Measurements from ENCODE around the gene KATNBL1. TPM values are rescaled to one million over a fixed set of nuclear protein-coding genes. Genes with fewer than 3 reads are reported as not detected.

Gene KATNBL1
- total and polyA plus RNA-seq, 4 donors: 6.4 to 26.2 (median 22.0) TPM

DNA sequence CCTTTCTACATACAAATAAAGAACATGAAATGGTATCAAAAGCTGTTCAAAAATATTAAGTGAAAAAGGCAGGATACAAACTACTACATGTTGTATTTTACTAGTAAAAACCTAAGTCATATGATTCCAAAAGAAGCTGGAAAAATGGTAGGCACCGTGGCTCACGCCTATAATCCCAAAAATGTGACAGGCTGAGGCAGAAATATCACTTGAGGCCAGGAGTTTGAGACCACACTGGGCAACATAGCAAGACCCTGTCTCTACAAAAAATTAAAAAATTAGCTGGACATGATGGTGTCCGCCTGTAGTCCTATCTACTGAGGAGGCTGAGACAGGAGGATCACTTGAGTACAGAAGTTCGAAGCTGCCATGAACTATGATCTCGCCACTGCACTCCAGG is 110.0 kb downstream of the KATNBL1 start:
- no peak overlapping the region for H3K4me3 ChIP-seq (ENCODE audit: low read depth in 1 of 3, low read length in 3 of 3)
- H3K4me1 ChIP-seq (ENCODE audit: control insufficient read depth in 4 of 4, insufficient read depth in 4 of 4, low read length in 3 of 4): peaks cover 4 to 22% (median 15%) of the 10 kb centered on the region in 4 donors
- no peak overlapping the region for H3K27ac ChIP-seq (ENCODE audit: low read depth in 1 of 2, low read length in 2 of 2)
- H3K36me3 ChIP-seq (ENCODE audit: control insufficient read depth in 4 of 4, insufficient read depth in 3 of 4, low read depth in 1 of 4, low read length in 3 of 4): peaks cover 0 to 11% (median 4%) of the 10 kb centered on the region in 4 donors
- H3K9ac ChIP-seq (ENCODE audit: low read depth in 1 of 2, low read length in 2 of 2): no peak overlapping the region
- DNase-seq (ENCODE audit: low spot score): no peak
- TF ChIP-seq NR2F2 (IDR thresholded peaks at IDR 0.05) (no peak), EGR1 (IDR thresholded peaks at IDR 0.05; ENCODE audit: low read depth in 2 of 2) (no peak), HNF4A (conservative IDR thresholded peaks at IDR 0.05) (no peak), MAX (IDR thresholded peaks at IDR 0.05) (no peak), SP1 (IDR thresholded peaks at IDR 0.05) (no peak), HNF4G (IDR thresholded peaks at IDR 0.05) (no peak), YY1 (IDR thresholded peaks at IDR 0.05) (no peak), TAF1 (conservative IDR thresholded peaks at IDR 0.05) (no peak), GABPA (IDR thresholded peaks at IDR 0.05 in 1 of 2, conservative IDR thresholded peaks at IDR 0.05 in 1 of 2) (no peak), RXRA (IDR thresholded peaks at IDR 0.05) (no peak), JUND (IDR thresholded peaks at IDR 0.05) (no peak), ATF3 (IDR thresholded peaks at IDR 0.05) (no peak), CTCF (IDR thresholded peaks at IDR 0.05; ENCODE audit: low read depth, low read length, missing input control) (no peak), FOXA2 (IDR thresholded peaks at IDR 0.05) (no peak)
- TF ChIP-seq, protein P1, sequence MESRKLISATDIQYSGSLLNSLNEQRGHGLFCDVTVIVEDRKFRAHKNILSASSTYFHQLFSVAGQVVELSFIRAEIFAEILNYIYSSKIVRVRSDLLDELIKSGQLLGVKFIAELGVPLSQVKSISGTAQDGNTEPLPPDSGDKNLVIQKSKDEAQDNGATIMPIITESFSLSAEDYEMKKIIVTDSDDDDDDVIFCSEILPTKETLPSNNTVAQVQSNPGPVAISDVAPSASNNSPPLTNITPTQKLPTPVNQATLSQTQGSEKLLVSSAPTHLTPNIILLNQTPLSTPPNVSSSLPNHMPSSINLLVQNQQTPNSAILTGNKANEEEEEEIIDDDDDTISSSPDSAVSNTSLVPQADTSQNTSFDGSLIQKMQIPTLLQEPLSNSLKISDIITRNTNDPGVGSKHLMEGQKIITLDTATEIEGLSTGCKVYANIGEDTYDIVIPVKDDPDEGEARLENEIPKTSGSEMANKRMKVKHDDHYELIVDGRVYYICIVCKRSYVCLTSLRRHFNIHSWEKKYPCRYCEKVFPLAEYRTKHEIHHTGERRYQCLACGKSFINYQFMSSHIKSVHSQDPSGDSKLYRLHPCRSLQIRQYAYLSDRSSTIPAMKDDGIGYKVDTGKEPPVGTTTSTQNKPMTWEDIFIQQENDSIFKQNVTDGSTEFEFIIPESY (IDR thresholded peaks at IDR 0.05): no peak
- 98% methylated on average over 5 of the region's 5 CpGs for WGBS
- H3K9me3 ChIP-seq (ENCODE audit: control insufficient read depth in 4 of 4, low read length in 3 of 4): no peaks in the 10 kb centered on the region
- no peaks in the 10 kb centered on the region for H3K27me3 ChIP-seq (ENCODE audit: control insufficient read depth in 4 of 4, insufficient read depth in 4 of 4, low read length in 3 of 4)

Other genes with a start within 250 kb of the KATNBL1 start
- not detected for gene CHRM5, start 241.6 kb downstream of the KATNBL1 start, total RNA-seq
- under 1 TPM in 1 of 2 donors, not detected in 1; 0.38 TPM for gene CHRM5, start 241.6 kb downstream of the KATNBL1 start, polyA plus RNA-seq
- gene AVEN, start 170.9 kb downstream of the KATNBL1 start, total RNA-seq: 10 to 100 TPM in 1 of 2 donors, 1 to 10 TPM in 1; 6.0 to 12.4 TPM
- 1 to 10 TPM; 5.3 to 7.9 TPM for gene AVEN, start 170.9 kb downstream of the KATNBL1 start, polyA plus RNA-seq
- gene EMC7, start 108.2 kb downstream of the KATNBL1 start, total RNA-seq: 10 to 100 TPM; 26.7 to 29.9 TPM
- gene EMC7, start 108.2 kb downstream of the KATNBL1 start, polyA plus RNA-seq: 10 to 100 TPM; 45.3 to 58.3 TPM
- 1 to 10 TPM in 1 of 2 donors, under 1 TPM in 1; 0.98 to 1.1 TPM for gene PGBD4, start 108.0 kb downstream of the KATNBL1 start, total RNA-seq
- under 1 TPM; 0.39 to 0.90 TPM for gene PGBD4, start 108.0 kb downstream of the KATNBL1 start, polyA plus RNA-seq
- 10 to 100 TPM; 76.8 to 81.1 TPM for gene EMC4, start 14.9 kb upstream of the KATNBL1 start, total RNA-seq
- 10 to 100 TPM; 74.0 to 88.7 TPM for gene EMC4, start 14.9 kb upstream of the KATNBL1 start, polyA plus RNA-seq
- gene SLC12A6, start 127.7 kb upstream of the KATNBL1 start, total RNA-seq: 10 to 100 TPM; 11.8 to 17.8 TPM
- gene SLC12A6, start 127.7 kb upstream of the KATNBL1 start, polyA plus RNA-seq: 1 to 10 TPM; 1.9 to 2.4 TPM
- gene NOP10, start 133.0 kb upstream of the KATNBL1 start, total RNA-seq: 100 to 1,000 TPM; 104 to 105 TPM
- gene NOP10, start 133.0 kb upstream of the KATNBL1 start, polyA plus RNA-seq: 100 to 1,000 TPM; 145 to 223 TPM
- gene NUTM1, start 133.2 kb upstream of the KATNBL1 start, total RNA-seq: not detected
- gene NUTM1, start 133.2 kb upstream of the KATNBL1 start, polyA plus RNA-seq: not detected
- 1 to 10 TPM; 1.1 to 1.7 TPM for gene LPCAT4, start 157.1 kb upstream of the KATNBL1 start, total RNA-seq
- gene LPCAT4, start 157.1 kb upstream of the KATNBL1 start, polyA plus RNA-seq: 1 to 10 TPM; 2.0 to 2.4 TPM
- 10 to 100 TPM in 1 of 2 donors, 1 to 10 TPM in 1; 7.7 to 20.6 TPM for gene GOLGA8A, start 227.7 kb upstream of the KATNBL1 start, total RNA-seq
- gene GOLGA8A, start 227.7 kb upstream of the KATNBL1 start, polyA plus RNA-seq: 10 to 100 TPM in 1 of 2 donors, 1 to 10 TPM in 1; 2.1 to 10.4 TPM